HepG2 (cell line): ENCODE data around the gene PARK7. TPM values are rescaled to one million over a fixed set of nuclear protein-coding genes. Genes with fewer than 3 reads are reported as not detected.
A peak's percentile ranks its signal among the peaks of the same experiment; 100 is the strongest.

ENCODE experiments used
- ATAC-seq: fragments of 200-7000 bp; cut with Tn5 transposase; 3 replicates; pipeline ENCODE4 v1.9.1; 2020; ENCODE audit warnings: mild to moderate bottlenecking, moderate library complexity
- BruUV-seq: library from RNA; stranded (reverse); fragments of 400-500 nt; replicated peaks from 2 replicates; lab custom pipeline; 2021; lab: Mats Ljungman, UMichigan
- CTCF ChIA-PET: fragments of 300-600 bp; formaldehyde crosslinking; extraction: SDS; loops from one replicate; lab custom pipeline; 2021; ENCODE audit warnings: low total read pairs, inconsistent platforms, low intra/inter-chr PET ratio; lab: Yijun Ruan, JAX
- POLR2A ChIA-PET: fragments of 350-600 bp; sonication (Branson Sonifier 250); formaldehyde crosslinking; loops from one replicate; lab custom pipeline; 2020; ENCODE audit warnings: antibody characterized with exemption, inconsistent platforms; lab: Yijun Ruan, JAX
- DNase-seq: peaks from one replicate; pipeline ENCODE4 v3.0.0-alpha.2; 2015; ENCODE audit warnings: low spot score
- FAIRE-seq: peaks from 3 replicates; lab custom pipeline; 2011; peaks lifted over from hg19 to GRCh38; lab: Jason Lieb, UNC
- H2AFZ ChIP-seq: one replicate; pipeline ENCODE4 v1.6.1; 2011; ENCODE audit warnings: low read length, inconsistent platforms
- H3K27ac ChIP-seq: fragments of 300-600 bp; 3 replicates; pipeline ENCODE4 v1.8.0; 2011; ENCODE audit warnings: mixed run types, mild to moderate bottlenecking, mixed read lengths, low read length, inconsistent platforms; ENCODE audit not compliant: insufficient read depth; ENCODE audit errors: extremely low read length
- H3K27me3 ChIP-seq, 2 experiments: fragments of 200-600 bp in 1 of 2; 2 replicates in 1 of 2; 3 replicates in 1 of 2; pipeline versions ENCODE4 v1.6.0 to v1.8.0; 2011; ENCODE audit warnings: low read length in 2 of 2, mild to moderate bottlenecking in 2 of 2, moderate library complexity in 2 of 2, inconsistent platforms in 1 of 2; ENCODE audit not compliant: insufficient read depth in 2 of 2, control insufficient read depth in 1 of 2
- H3K36me3 ChIP-seq, 2 experiments: fragments of 200-600 bp in 1 of 2; replicated peaks in 1 of 2; 2 replicates in 1 of 2; 3 replicates in 1 of 2; pipeline versions ENCODE4 v1.5.1 to v1.8.0; 2011; ENCODE audit warnings: low read length in 2 of 2, inconsistent platforms in 1 of 2; ENCODE audit not compliant: insufficient read depth in 2 of 2, control insufficient read depth in 1 of 2
- H3K4me1 ChIP-seq: 2 replicates; pipeline ENCODE4 v1.5.1; 2012; ENCODE audit warnings: low read length, inconsistent platforms; ENCODE audit not compliant: insufficient read depth
- H3K4me2 ChIP-seq: 2 replicates; pipeline ENCODE4 v1.6.0; 2011; ENCODE audit warnings: low read depth, low read length, inconsistent platforms
- H3K4me3 ChIP-seq, 3 experiments: fragments of 200-600 bp in 1 of 3; sonication (generic), shearing (Covaris generic) in 1 of 3; replicated peaks in 1 of 3; 2 replicates each; pipeline ENCODE4 v1.5.1; 2011 to 2016; ENCODE audit warnings: low read length in 3 of 3, inconsistent platforms in 2 of 3, low read depth in 2 of 3, mild to moderate bottlenecking in 2 of 3, control low read depth in 1 of 3, mixed read lengths in 1 of 3; ENCODE audit not compliant: insufficient read depth in 1 of 3
- H3K79me2 ChIP-seq: one replicate; pipeline ENCODE4 v1.6.1; 2011; ENCODE audit warnings: low read length, inconsistent platforms; ENCODE audit not compliant: insufficient read depth
- H3K9ac ChIP-seq: 2 replicates; pipeline ENCODE4 v1.6.0; 2011; ENCODE audit warnings: mild to moderate bottlenecking, low read depth, low read length, inconsistent platforms; ENCODE audit not compliant: insufficient read depth
- H3K9me3 ChIP-seq: 2 replicates; pipeline ENCODE4 v1.5.1; 2012; ENCODE audit warnings: mild to moderate bottlenecking, low read length
- H4K20me1 ChIP-seq: 2 replicates; pipeline ENCODE4 v1.6.0; 2011; ENCODE audit warnings: inconsistent platforms, mild to moderate bottlenecking, low read length, moderate library complexity; ENCODE audit not compliant: insufficient read depth
- CHD2 ChIP-seq: IDR thresholded peaks from 2 replicates; pipeline ENCODE4 v1.6.1; 2011; ENCODE audit warnings: low read depth, low read length, improper control_type of control experiment
- KDM5A ChIP-seq: fragments of 200-600 bp; sonication (generic); IDR thresholded peaks from 2 replicates; pipeline ENCODE4 v1.7.0; 2018; ENCODE audit warnings: antibody characterized with exemption, mild to moderate bottlenecking, low read length, borderline replicate concordance
- NONO ChIP-seq, 2 experiments: fragments of 450-650 bp in 1 of 2; sonication (generic) in 1 of 2; formaldehyde crosslinking in 1 of 2; IDR thresholded peaks in 1 of 2; conservative IDR thresholded peaks in 1 of 2; 2 replicates each; pipeline versions ENCODE4 v1.6.1 to v1.8.0; 2017 to 2022; ENCODE audit warnings: mild to moderate bottlenecking in 1 of 2, missing genetic modification reagents in 1 of 2, moderate library complexity in 1 of 2
- POLR2AphosphoS5 ChIP-seq: IDR thresholded peaks from 2 replicates; pipeline ENCODE4 v1.6.1; 2012; ENCODE audit warnings: low read depth, low read length
- RBFOX2 ChIP-seq: fragments of 200-400 bp; formaldehyde crosslinking; IDR thresholded peaks from 2 replicates; pipeline ENCODE4 v1.6.1; 2017; ENCODE audit warnings: low read depth, mild to moderate bottlenecking, low read length
- SALL2 ChIP-seq: sonication (generic); formaldehyde crosslinking; IDR thresholded peaks from 2 replicates; pipeline ENCODE4 v1.8.1; 2023; ENCODE audit warnings: mild to moderate bottlenecking, missing genetic modification reagents, inconsistent platforms
- SMARCC2 ChIP-seq: fragments of 450-650 bp; IDR thresholded peaks from 2 replicates; pipeline ENCODE4 v1.6.1; 2017; ENCODE audit warnings: antibody characterized with exemption, mild to moderate bottlenecking
- SRSF9 ChIP-seq: fragments of 200-400 bp; formaldehyde crosslinking; IDR thresholded peaks from 2 replicates; pipeline ENCODE4 v1.6.1; 2018; ENCODE audit warnings: borderline replicate concordance, mild to moderate bottlenecking, low read depth, low read length; ENCODE audit not compliant: insufficient read depth, poor library complexity, severe bottlenecking
- ZNF160 ChIP-seq: sonication (generic); formaldehyde crosslinking; IDR thresholded peaks from 2 replicates; pipeline ENCODE4 v1.8.0; 2022; ENCODE audit warnings: mild to moderate bottlenecking, inconsistent platforms, missing genetic modification reagents
- ZNF234 ChIP-seq: sonication (generic); formaldehyde crosslinking; conservative IDR thresholded peaks from 2 replicates; pipeline ENCODE4 v1.5.1; 2020; ENCODE audit warnings: mild to moderate bottlenecking, missing genetic modification reagents
- ZNF256 ChIP-seq: sonication (generic); formaldehyde crosslinking; conservative IDR thresholded peaks from 2 replicates; pipeline ENCODE4 v1.4.0; 2020; ENCODE audit warnings: missing genetic modification reagents
- ZNF749 ChIP-seq: sonication (generic); formaldehyde crosslinking; IDR thresholded peaks from 2 replicates; pipeline ENCODE4 v1.8.0; 2022; ENCODE audit warnings: mild to moderate bottlenecking, missing genetic modification reagents, moderate library complexity, borderline replicate concordance
- WGBS: methylation state at CpG from one replicate; pipeline ENCODE4 v1.1.6; 2017; ENCODE audit warnings: low lambda C conversion rate; 5-methylcytosine and 5-hydroxymethylcytosine counted together
- in situ Hi-C: cut with HindIII; loops from 2 replicates; pipeline ENCODE4 v1.10.0; 2017; ENCODE audit warnings: low pct_unique_long_range_greater_than_20kb; ENCODE audit not compliant: extremely low pct_ligation_motif_present
- intact Hi-C: fragments of 100-400 bp; cut with micrococcal nuclease; formaldehyde crosslinking; loops from one replicate; pipeline ENCODE4 v1.10.0; 2022; ENCODE audit not compliant: unreplicated experiment
- polyA plus RNA-seq, 8 experiments: library from polyadenylated mRNA; depleted of rRNA in 3 of 8; stranded (reverse) in 7 of 8; unstranded in 1 of 8; fragments of >200 nt; fragmentation: Illumina TruSeq in 4 of 8; extraction: Trizol in 4 of 8; gene quantifications; 2 replicates each; pipeline versions ENCODE4 v1.2.1 to v1.2.3, GENCODE V29; 2011 to 2016; ENCODE audit warnings: low read depth in 4 of 8, missing spikeins in 1 of 8, mixed read lengths in 1 of 8; ENCODE audit not compliant: insufficient read depth in 1 of 8
- total RNA-seq, 5 experiments: library from RNA; depleted of rRNA; stranded (reverse); fragments of >200 nt; fragmentation: Illumina TruSeq; extraction: Trizol; gene quantifications; 2 replicates each; pipeline ENCODE4 v1.2.3, GENCODE V29; 2016; ENCODE audit warnings: low read depth in 1 of 5
- TF ChIP-seq, protein P1 (sequence below): sonication (generic); formaldehyde crosslinking; IDR thresholded peaks from 2 replicates; pipeline ENCODE4 v1.4.0; 2020; ENCODE audit warnings: missing genetic modification reagents, mild to moderate bottlenecking, borderline replicate concordance
- TF ChIP-seq, protein P2 (sequence below): sonication (generic); formaldehyde crosslinking; IDR thresholded peaks from 2 replicates; pipeline ENCODE4 v1.4.0; 2020; ENCODE audit warnings: mild to moderate bottlenecking, missing genetic modification reagents
- TF ChIP-seq, protein P3 (sequence below): sonication (generic); formaldehyde crosslinking; IDR thresholded peaks from 2 replicates; pipeline ENCODE4 v1.4.0; 2020; ENCODE audit warnings: missing genetic modification reagents, borderline replicate concordance
- TF ChIP-seq, protein P4 (sequence below): sonication (generic); formaldehyde crosslinking; IDR thresholded peaks from 2 replicates; pipeline ENCODE4 v1.4.0; 2020; ENCODE audit warnings: missing genetic modification reagents, low read depth, mild to moderate bottlenecking, borderline replicate concordance

PARK7 gene
- total and polyA plus RNA-seq, 2 of the 13 experiments (the other 11 are each of a cell fraction or from before 2014, with no cell fraction given) = 212 to 296 TPM

DNA sequence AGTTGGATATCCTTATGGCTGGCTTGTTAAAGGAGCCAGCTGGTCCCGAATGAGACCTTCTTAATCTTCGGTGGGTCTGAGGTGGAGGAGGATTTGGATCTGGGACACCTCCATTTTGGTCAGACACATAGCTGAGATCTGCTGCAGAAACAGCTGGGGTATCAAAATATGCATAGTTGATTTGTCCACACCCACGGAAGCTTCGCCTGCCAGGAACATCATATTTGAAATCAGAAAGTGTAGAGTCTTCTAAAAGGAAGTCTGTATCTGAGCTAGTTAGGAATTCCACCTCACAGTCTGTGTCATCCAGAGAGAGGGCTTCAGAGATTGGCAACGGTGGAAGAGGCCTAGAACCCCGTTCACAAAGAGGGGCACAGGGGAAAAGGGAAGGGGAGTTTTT, 52.3 kb downstream of the PARK7 start:
- no peak overlapping the region for H2AFZ ChIP-seq
- DNase-seq = no peak
- peaks cover 58% of the 10 kb centered on the region for H3K79me2 ChIP-seq
- BruUV-seq = no TSS peak
- H3K36me3 ChIP-seq = peaks cover 28 to 43% of the 10 kb centered on the region in 2 experiments
- no peak for ATAC-seq
- CTCF ChIA-PET = no interaction called here
- no peaks in the 10 kb centered on the region for H3K9me3 ChIP-seq
- H3K4me3 ChIP-seq = no peak overlapping the region
- in situ Hi-C loops (loop anchor here (10.0 kb wide), 1 partner anchor 301 kb away; the partner anchor contains the start of gene SLC45A1), intact Hi-C loops (no loop called here)
- WGBS = 89% methylated on average over 6 of the region's 6 CpGs
- POLR2A ChIA-PET = interaction anchor here (1.1 to 6.9 kb wide), 3 partner anchors 11 to 301 kb away, joined by 3 to 99 read pairs (median 3); partner anchors contain the start of gene ERRFI1
- H3K9ac ChIP-seq = no peak overlapping the region
- H3K27me3 ChIP-seq = no peaks in the 10 kb centered on the region
- H3K27ac ChIP-seq = no peak overlapping the region
- FAIRE-seq = no peak
- H3K4me1 ChIP-seq = peaks cover 66% of the 10 kb centered on the region
- no peak overlapping the region for H3K4me2 ChIP-seq
- peaks cover 98% of the 10 kb centered on the region for H4K20me1 ChIP-seq
- no peak for TF ChIP-seq ZNF160 (CRISPR knock-in tag)
- TF ChIP-seq SMARCC2 = no peak
- TF ChIP-seq, protein P1, sequence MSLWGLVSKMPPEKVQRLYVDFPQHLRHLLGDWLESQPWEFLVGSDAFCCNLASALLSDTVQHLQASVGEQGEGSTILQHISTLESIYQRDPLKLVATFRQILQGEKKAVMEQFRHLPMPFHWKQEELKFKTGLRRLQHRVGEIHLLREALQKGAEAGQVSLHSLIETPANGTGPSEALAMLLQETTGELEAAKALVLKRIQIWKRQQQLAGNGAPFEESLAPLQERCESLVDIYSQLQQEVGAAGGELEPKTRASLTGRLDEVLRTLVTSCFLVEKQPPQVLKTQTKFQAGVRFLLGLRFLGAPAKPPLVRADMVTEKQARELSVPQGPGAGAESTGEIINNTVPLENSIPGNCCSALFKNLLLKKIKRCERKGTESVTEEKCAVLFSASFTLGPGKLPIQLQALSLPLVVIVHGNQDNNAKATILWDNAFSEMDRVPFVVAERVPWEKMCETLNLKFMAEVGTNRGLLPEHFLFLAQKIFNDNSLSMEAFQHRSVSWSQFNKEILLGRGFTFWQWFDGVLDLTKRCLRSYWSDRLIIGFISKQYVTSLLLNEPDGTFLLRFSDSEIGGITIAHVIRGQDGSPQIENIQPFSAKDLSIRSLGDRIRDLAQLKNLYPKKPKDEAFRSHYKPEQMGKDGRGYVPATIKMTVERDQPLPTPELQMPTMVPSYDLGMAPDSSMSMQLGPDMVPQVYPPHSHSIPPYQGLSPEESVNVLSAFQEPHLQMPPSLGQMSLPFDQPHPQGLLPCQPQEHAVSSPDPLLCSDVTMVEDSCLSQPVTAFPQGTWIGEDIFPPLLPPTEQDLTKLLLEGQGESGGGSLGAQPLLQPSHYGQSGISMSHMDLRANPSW (CRISPR knock-in tag) = no peak
- no peak for TF ChIP-seq SRSF9
- TF ChIP-seq ZNF256 = no peak
- no peak for TF ChIP-seq ZNF749 (CRISPR knock-in tag)
- TF ChIP-seq, protein P2, sequence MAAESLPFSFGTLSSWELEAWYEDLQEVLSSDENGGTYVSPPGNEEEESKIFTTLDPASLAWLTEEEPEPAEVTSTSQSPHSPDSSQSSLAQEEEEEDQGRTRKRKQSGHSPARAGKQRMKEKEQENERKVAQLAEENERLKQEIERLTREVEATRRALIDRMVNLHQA (CRISPR knock-in tag) = no peak
- TF ChIP-seq, protein P3, sequence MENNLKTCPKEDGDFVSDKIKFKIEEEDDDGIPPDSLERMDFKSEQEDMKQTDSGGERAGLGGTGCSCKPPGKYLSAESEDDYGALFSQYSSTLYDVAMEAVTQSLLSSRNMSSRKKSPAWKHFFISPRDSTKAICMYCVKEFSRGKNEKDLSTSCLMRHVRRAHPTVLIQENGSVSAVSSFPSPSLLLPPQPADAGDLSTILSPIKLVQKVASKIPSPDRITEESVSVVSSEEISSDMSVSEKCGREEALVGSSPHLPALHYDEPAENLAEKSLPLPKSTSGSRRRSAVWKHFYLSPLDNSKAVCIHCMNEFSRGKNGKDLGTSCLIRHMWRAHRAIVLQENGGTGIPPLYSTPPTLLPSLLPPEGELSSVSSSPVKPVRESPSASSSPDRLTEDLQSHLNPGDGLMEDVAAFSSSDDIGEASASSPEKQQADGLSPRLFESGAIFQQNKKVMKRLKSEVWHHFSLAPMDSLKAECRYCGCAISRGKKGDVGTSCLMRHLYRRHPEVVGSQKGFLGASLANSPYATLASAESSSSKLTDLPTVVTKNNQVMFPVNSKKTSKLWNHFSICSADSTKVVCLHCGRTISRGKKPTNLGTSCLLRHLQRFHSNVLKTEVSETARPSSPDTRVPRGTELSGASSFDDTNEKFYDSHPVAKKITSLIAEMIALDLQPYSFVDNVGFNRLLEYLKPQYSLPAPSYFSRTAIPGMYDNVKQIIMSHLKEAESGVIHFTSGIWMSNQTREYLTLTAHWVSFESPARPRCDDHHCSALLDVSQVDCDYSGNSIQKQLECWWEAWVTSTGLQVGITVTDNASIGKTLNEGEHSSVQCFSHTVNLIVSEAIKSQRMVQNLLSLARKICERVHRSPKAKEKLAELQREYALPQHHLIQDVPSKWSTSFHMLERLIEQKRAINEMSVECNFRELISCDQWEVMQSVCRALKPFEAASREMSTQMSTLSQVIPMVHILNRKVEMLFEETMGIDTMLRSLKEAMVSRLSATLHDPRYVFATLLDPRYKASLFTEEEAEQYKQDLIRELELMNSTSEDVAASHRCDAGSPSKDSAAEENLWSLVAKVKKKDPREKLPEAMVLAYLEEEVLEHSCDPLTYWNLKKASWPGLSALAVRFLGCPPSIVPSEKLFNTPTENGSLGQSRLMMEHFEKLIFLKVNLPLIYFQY (CRISPR knock-in tag) = 0 out of 2 replicates have a peak, but pooled peaks have one; percentile 18
- TF ChIP-seq NONO (IDR thresholded peaks at IDR 0.05) = no peak
- TF ChIP-seq NONO (CRISPR knock-in tag; conservative IDR thresholded peaks at IDR 0.05) = no peak
- no peak for TF ChIP-seq SALL2
- TF ChIP-seq CHD2 = no peak
- no peak for TF ChIP-seq KDM5A
- no peak for TF ChIP-seq ZNF234 (CRISPR knock-in tag)
- TF ChIP-seq POLR2AphosphoS5 = 0 out of 2 replicates have a peak, but pooled peaks have one; percentile 26
- TF ChIP-seq RBFOX2 = peak; percentile 40
- TF ChIP-seq, protein P4, sequence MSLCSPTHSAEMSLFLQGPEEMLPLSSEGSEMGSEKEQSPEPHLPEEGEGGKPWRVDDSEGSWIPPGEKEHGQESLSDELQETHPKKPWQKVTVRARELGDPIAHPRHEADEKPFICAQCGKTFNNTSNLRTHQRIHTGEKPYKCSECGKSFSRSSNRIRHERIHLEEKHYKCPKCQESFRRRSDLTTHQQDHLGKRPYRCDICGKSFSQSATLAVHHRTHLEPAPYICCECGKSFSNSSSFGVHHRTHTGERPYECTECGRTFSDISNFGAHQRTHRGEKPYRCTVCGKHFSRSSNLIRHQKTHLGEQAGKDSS (CRISPR knock-in tag) = 0 out of 2 replicates have a peak, but pooled peaks have one; percentile 24
